HepG2 (cell line): ENCODE results near the gene RAB3C. TPM values are rescaled to one million over a fixed set of nuclear protein-coding genes. Genes with fewer than 3 reads are reported as not detected.

Experiments used
- ATAC-seq: fragments of 200-7000 bp; cut with Tn5 transposase; 3 replicates; pipeline ENCODE4 v1.9.1; 2020; ENCODE audit warnings: mild to moderate bottlenecking, moderate library complexity
- BruUV-seq: library from RNA; stranded (reverse); fragments of 400-500 nt; replicated peaks from 2 replicates; lab custom pipeline; 2021; lab: Mats Ljungman, UMichigan
- CTCF ChIA-PET: fragments of 300-600 bp; formaldehyde crosslinking; extraction: SDS; loops from one replicate; lab custom pipeline; 2021; ENCODE audit warnings: low total read pairs, inconsistent platforms, low intra/inter-chr PET ratio; lab: Yijun Ruan, JAX
- POLR2A ChIA-PET: fragments of 350-600 bp; sonication (Branson Sonifier 250); formaldehyde crosslinking; loops from one replicate; lab custom pipeline; 2020; ENCODE audit warnings: antibody characterized with exemption, inconsistent platforms; lab: Yijun Ruan, JAX
- DNase-seq: peaks from one replicate; pipeline ENCODE4 v3.0.0-alpha.2; 2015; ENCODE audit warnings: low spot score
- FAIRE-seq: peaks from 3 replicates; lab custom pipeline; 2011; peaks lifted over from hg19 to GRCh38; lab: Jason Lieb, UNC
- H2AFZ ChIP-seq: one replicate; pipeline ENCODE4 v1.6.1; 2011; ENCODE audit warnings: low read length, inconsistent platforms
- H3K27ac ChIP-seq: fragments of 300-600 bp; 3 replicates; pipeline ENCODE4 v1.8.0; 2011; ENCODE audit warnings: mixed run types, mild to moderate bottlenecking, mixed read lengths, low read length, inconsistent platforms; ENCODE audit not compliant: insufficient read depth; ENCODE audit errors: extremely low read length
- H3K27me3 ChIP-seq, 2 experiments: fragments of 200-600 bp in 1 of 2; 2 replicates in 1 of 2; 3 replicates in 1 of 2; pipeline versions ENCODE4 v1.6.0 to v1.8.0; 2011; ENCODE audit warnings: low read length in 2 of 2, mild to moderate bottlenecking in 2 of 2, moderate library complexity in 2 of 2, inconsistent platforms in 1 of 2; ENCODE audit not compliant: insufficient read depth in 2 of 2, control insufficient read depth in 1 of 2
- H3K36me3 ChIP-seq, 2 experiments: fragments of 200-600 bp in 1 of 2; replicated peaks in 1 of 2; 2 replicates in 1 of 2; 3 replicates in 1 of 2; pipeline versions ENCODE4 v1.5.1 to v1.8.0; 2011; ENCODE audit warnings: low read length in 2 of 2, inconsistent platforms in 1 of 2; ENCODE audit not compliant: insufficient read depth in 2 of 2, control insufficient read depth in 1 of 2
- H3K4me1 ChIP-seq: 2 replicates; pipeline ENCODE4 v1.5.1; 2012; ENCODE audit warnings: low read length, inconsistent platforms; ENCODE audit not compliant: insufficient read depth
- H3K4me2 ChIP-seq: 2 replicates; pipeline ENCODE4 v1.6.0; 2011; ENCODE audit warnings: low read depth, low read length, inconsistent platforms
- H3K4me3 ChIP-seq, 3 experiments: fragments of 200-600 bp in 1 of 3; sonication (generic), shearing (Covaris generic) in 1 of 3; replicated peaks in 1 of 3; 2 replicates each; pipeline ENCODE4 v1.5.1; 2011 to 2016; ENCODE audit warnings: low read length in 3 of 3, inconsistent platforms in 2 of 3, low read depth in 2 of 3, mild to moderate bottlenecking in 2 of 3, control low read depth in 1 of 3, mixed read lengths in 1 of 3; ENCODE audit not compliant: insufficient read depth in 1 of 3
- H3K79me2 ChIP-seq: one replicate; pipeline ENCODE4 v1.6.1; 2011; ENCODE audit warnings: low read length, inconsistent platforms; ENCODE audit not compliant: insufficient read depth
- H3K9ac ChIP-seq: 2 replicates; pipeline ENCODE4 v1.6.0; 2011; ENCODE audit warnings: mild to moderate bottlenecking, low read depth, low read length, inconsistent platforms; ENCODE audit not compliant: insufficient read depth
- H3K9me3 ChIP-seq: 2 replicates; pipeline ENCODE4 v1.5.1; 2012; ENCODE audit warnings: mild to moderate bottlenecking, low read length
- H4K20me1 ChIP-seq: 2 replicates; pipeline ENCODE4 v1.6.0; 2011; ENCODE audit warnings: inconsistent platforms, mild to moderate bottlenecking, low read length, moderate library complexity; ENCODE audit not compliant: insufficient read depth
- AGO1 ChIP-seq: fragments of 200-400 bp; formaldehyde crosslinking; IDR thresholded peaks from 2 replicates; pipeline ENCODE4 v1.6.1; 2017; ENCODE audit warnings: mild to moderate bottlenecking, low read depth, low read length, moderate library complexity; ENCODE audit not compliant: poor library complexity, severe bottlenecking
- CEBPB ChIP-seq: IDR thresholded peaks from 2 replicates; pipeline ENCODE4 v1.6.1; 2011; ENCODE audit warnings: low read depth, low read length, improper control_type of control experiment, borderline replicate concordance
- DMAP1 ChIP-seq: IDR thresholded peaks from 2 replicates; pipeline ENCODE4 v1.6.1; 2016
- ETS1 ChIP-seq: sonication (generic); formaldehyde crosslinking; IDR thresholded peaks from 2 replicates; pipeline ENCODE4 v1.4.0; 2020; ENCODE audit warnings: missing genetic modification reagents
- ETV5 ChIP-seq: IDR thresholded peaks from 2 replicates; pipeline ENCODE4 v1.6.1; 2018; ENCODE audit warnings: missing biosample characterization, missing genetic modification reagents, inconsistent platforms, borderline replicate concordance
- IKZF1 ChIP-seq: fragments of 450-650 bp; IDR thresholded peaks from 2 replicates; pipeline ENCODE4 v1.7.1; 2016
- KLF9 ChIP-seq: IDR thresholded peaks from 2 replicates; pipeline ENCODE4 v1.6.1; 2016; ENCODE audit warnings: low read depth
- ZMAT3 ChIP-seq: sonication (generic); formaldehyde crosslinking; conservative IDR thresholded peaks from 2 replicates; pipeline ENCODE4 v1.7.0; 2021; ENCODE audit warnings: missing genetic modification reagents
- ZNF205 ChIP-seq: IDR thresholded peaks from 2 replicates; pipeline ENCODE4 v1.6.1; 2018; ENCODE audit warnings: missing biosample characterization, missing genetic modification reagents
- ZNF337 ChIP-seq: sonication (generic); formaldehyde crosslinking; IDR thresholded peaks from 2 replicates; pipeline ENCODE4 v1.5.1; 2020; ENCODE audit warnings: missing genetic modification reagents, low read depth, mild to moderate bottlenecking, borderline replicate concordance
- ZNF589 ChIP-seq: sonication (generic); formaldehyde crosslinking; conservative IDR thresholded peaks from 2 replicates; pipeline ENCODE4 v1.8.0; 2022; ENCODE audit warnings: mild to moderate bottlenecking, moderate library complexity, missing genetic modification reagents
- ZNF709 ChIP-seq: sonication (generic); formaldehyde crosslinking; IDR thresholded peaks from 2 replicates; pipeline ENCODE4 v1.5.0; 2020; ENCODE audit warnings: mild to moderate bottlenecking, missing genetic modification reagents
- ZXDC ChIP-seq: sonication (generic); formaldehyde crosslinking; IDR thresholded peaks from 2 replicates; pipeline ENCODE4 v1.5.0; 2020; ENCODE audit warnings: mild to moderate bottlenecking, missing genetic modification reagents
- WGBS: methylation state at CpG from one replicate; pipeline ENCODE4 v1.1.6; 2017; ENCODE audit warnings: low lambda C conversion rate; 5-methylcytosine and 5-hydroxymethylcytosine counted together
- in situ Hi-C: cut with HindIII; loops from 2 replicates; pipeline ENCODE4 v1.10.0; 2017; ENCODE audit warnings: low pct_unique_long_range_greater_than_20kb; ENCODE audit not compliant: extremely low pct_ligation_motif_present
- intact Hi-C: fragments of 100-400 bp; cut with micrococcal nuclease; formaldehyde crosslinking; loops from one replicate; pipeline ENCODE4 v1.10.0; 2022; ENCODE audit not compliant: unreplicated experiment
- polyA plus RNA-seq, 8 experiments: library from polyadenylated mRNA; depleted of rRNA in 3 of 8; stranded (reverse) in 7 of 8; unstranded in 1 of 8; fragments of >200 nt; fragmentation: Illumina TruSeq in 4 of 8; extraction: Trizol in 4 of 8; gene quantifications; 2 replicates each; pipeline versions ENCODE4 v1.2.1 to v1.2.3, GENCODE V29; 2011 to 2016; ENCODE audit warnings: low read depth in 4 of 8, missing spikeins in 1 of 8, mixed read lengths in 1 of 8; ENCODE audit not compliant: insufficient read depth in 1 of 8
- total RNA-seq, 5 experiments: library from RNA; depleted of rRNA; stranded (reverse); fragments of >200 nt; fragmentation: Illumina TruSeq; extraction: Trizol; gene quantifications; 2 replicates each; pipeline ENCODE4 v1.2.3, GENCODE V29; 2016; ENCODE audit warnings: low read depth in 1 of 5

RAB3C gene
- total and polyA plus RNA-seq, 2 of the 13 experiments (the other 11 are each of a cell fraction or from before 2014, with no cell fraction given): not detected

GRCh38 chr5:58818465-58818864, 235.6 kb downstream of the RAB3C start:
- POLR2A ChIA-PET: no interaction called here
- H4K20me1 ChIP-seq: no peaks in the 10 kb centered on the region
- H3K36me3 ChIP-seq: no peaks in the 10 kb centered on the region
- no peaks in the 10 kb centered on the region for H3K9me3 ChIP-seq
- no TSS peak for BruUV-seq
- H3K4me3 ChIP-seq: no peak overlapping the region
- H3K27me3 ChIP-seq: no peaks in the 10 kb centered on the region
- H3K79me2 ChIP-seq: no peaks in the 10 kb centered on the region
- no peak overlapping the region for H3K9ac ChIP-seq
- FAIRE-seq: no peak
- intact Hi-C loops: no loop called here
- in situ Hi-C loops: loop anchor here (25.0 kb wide), 1 partner anchor 306 kb away; no protein-coding TSS in a partner anchor
- no peak for TF ChIP-seq ZXDC
- TF ChIP-seq IKZF1: no peak
- no peak for TF ChIP-seq KLF9 (CRISPR knock-in tag)
- no peak for TF ChIP-seq AGO1
- no peak for TF ChIP-seq ZNF205 (CRISPR knock-in tag)
- no peak for TF ChIP-seq ZMAT3 (CRISPR knock-in tag)
- no peak for TF ChIP-seq ZNF337 (CRISPR knock-in tag)
- TF ChIP-seq CEBPB: no peak
- TF ChIP-seq ETS1 (CRISPR knock-in tag): no peak
- TF ChIP-seq ZNF709 (CRISPR knock-in tag): no peak
- no peak for TF ChIP-seq DMAP1 (CRISPR knock-in tag)
- no peak for TF ChIP-seq ETV5 (CRISPR knock-in tag)
- TF ChIP-seq ZNF589 (CRISPR knock-in tag): no peak
- 0% methylated on average over 1 of the region's 1 CpG for WGBS
- no peaks in the 10 kb centered on the region for H3K4me1 ChIP-seq
- ATAC-seq: no peak
- CTCF ChIA-PET: no interaction called here
- H3K4me2 ChIP-seq: no peak overlapping the region
- DNase-seq: no peak
- H3K27ac ChIP-seq: no peak overlapping the region
- no peak overlapping the region for H2AFZ ChIP-seq
